T1000 (cell line): ENCODE data around the gene TSC22D4.
"Not testable (repeated sequence)": the region's sequence is repeated elsewhere in the genome, so short reads cannot be mapped to it uniquely, and the experiment has no call there.

ENCODE experiments used
- DNase-seq: peaks from one replicate; lab custom pipeline; 2025; ENCODE audit warnings: mixed read lengths; lab: John Stamatoyannopoulos, UW

The TSC22D4 gene

GRCh38 chr7:100472854-100473499, 6.0 kb downstream of the TSC22D4 start:
- DNase-seq, result peak; percentile 20

- DNase-seq, result no peak
These were observed 6.7 kb downstream of the TSC22D4 start for GRCh38 chr7:100472121-100472851.

GRCh38 chr7:100471021-100471420, 8.0 kb downstream of the TSC22D4 start:
- DNase-seq, result no peak

GRCh38 chr7:100469227-100470044, 9.6 kb downstream of the TSC22D4 start:
- DNase-seq, result peak; percentile 48

- no peak for DNase-seq
These were observed 11.2 kb downstream of the TSC22D4 start for GRCh38 chr7:100467638-100468373.

GRCh38 chr7:100466653-100467605, 12.1 kb downstream of the TSC22D4 start:
- DNase-seq, result no peak

- DNase-seq, result no peak
These were observed 13.2 kb downstream of the TSC22D4 start for GRCh38 chr7:100465702-100466311.

- no peak for DNase-seq
These were observed 13.7 kb downstream of the TSC22D4 start for GRCh38 chr7:100465299-100465698.

- no peak for DNase-seq
These were observed 14.2 kb downstream of the TSC22D4 start for GRCh38 chr7:100464791-100465190.

- DNase-seq, result no peak
These were observed 14.8 kb downstream of the TSC22D4 start, which contains the start of gene SPACDR for GRCh38 chr7:100464210-100464660. TSS of gene SPACDR (minus strand) at chr7:100464260. CDS start at chr7:100464025, 235 bp downstream.

GRCh38 chr7:100457033-100457432, 22.0 kb downstream of the TSC22D4 start:
- no peak for DNase-seq

- DNase-seq, result no peak
These were observed 22.5 kb downstream of the TSC22D4 start for GRCh38 chr7:100456562-100456961.

- DNase-seq, result no peak
These were observed 23.8 kb downstream of the TSC22D4 start for GRCh38 chr7:100455206-100455605.

- DNase-seq, result not testable (repeated sequence)
These were observed 25.2 kb downstream of the TSC22D4 start for GRCh38 chr7:100453854-100454253.

GRCh38 chr7:100452513-100452912, 26.5 kb downstream of the TSC22D4 start:
- DNase-seq, result no peak

- DNase-seq, result no peak
These were observed 29.7 kb downstream of the TSC22D4 start for GRCh38 chr7:100449190-100449795.

- DNase-seq, result not testable (repeated sequence)
These were observed 31.7 kb downstream of the TSC22D4 start for GRCh38 chr7:100447363-100447762.

GRCh38 chr7:100446040-100446439, 33.0 kb downstream of the TSC22D4 start:
- DNase-seq, result no peak
